OCI-LY7 (cell line): ENCODE measurements around the gene HMGN4. TPM values are rescaled to one million over a fixed set of nuclear protein-coding genes. Genes with fewer than 3 reads are reported as not detected.

Source experiments
- BruUV-seq: library from RNA; stranded (reverse); fragments of 400-500 nt; replicated peaks from 2 replicates; lab custom pipeline; 2021; lab: Mats Ljungman, UMichigan
- CTCF ChIA-PET: fragments of 300-600 bp; sonication (Branson Sonifier 250); formaldehyde crosslinking; loops from one replicate; lab custom pipeline; 2022; ENCODE audit warnings: antibody characterized with exemption; ENCODE audit not compliant: unreplicated experiment; lab: Charles Lee
- POLR2A ChIA-PET: fragments of 300-600 bp; sonication (Branson Sonifier 250); formaldehyde crosslinking; loops from one replicate; lab custom pipeline; 2022; ENCODE audit warnings: antibody characterized with exemption; lab: Charles Lee
- DNase-seq: peaks from one replicate; pipeline ENCODE4 v3.0.0-alpha.2; 2015; ENCODE audit warnings: low spot score
- H2AFZ ChIP-seq: fragments of 200-600 bp; sonication (generic), shearing (Covaris generic); 2 replicates; pipeline ENCODE4 v1.6.1; 2014; ENCODE audit warnings: mild to moderate bottlenecking, antibody characterized with exemption, low read length, moderate library complexity
- H3K27ac ChIP-seq: fragments of 200-600 bp; sonication (generic); 2 replicates; pipeline ENCODE4 v1.5.1; 2014; ENCODE audit warnings: mixed run types, low read depth, mild to moderate bottlenecking, moderate library complexity, low read length, inconsistent platforms; ENCODE audit not compliant: poor library complexity, severe bottlenecking
- H3K36me3 ChIP-seq: fragments of 200-600 bp; sonication (generic); 2 replicates; pipeline ENCODE4 v1.6.1; 2014; ENCODE audit warnings: mild to moderate bottlenecking, antibody characterized with exemption, low read length, moderate library complexity, mixed read lengths; ENCODE audit not compliant: insufficient read depth
- H3K4me1 ChIP-seq: fragments of 200-600 bp; sonication (generic); 2 replicates; pipeline ENCODE4 v1.5.1; 2014; ENCODE audit warnings: mild to moderate bottlenecking, low read length; ENCODE audit not compliant: insufficient read depth, poor library complexity, severe bottlenecking
- H3K4me2 ChIP-seq: fragments of 200-600 bp; sonication (generic); 2 replicates; pipeline ENCODE4 v1.6.1; 2014; ENCODE audit warnings: mild to moderate bottlenecking, low read length
- H3K4me3 ChIP-seq: fragments of 200-600 bp; sonication (generic); 2 replicates; pipeline ENCODE4 v1.5.1; 2014; ENCODE audit warnings: mild to moderate bottlenecking, low read depth, low read length; ENCODE audit not compliant: poor library complexity, severe bottlenecking
- H3K79me2 ChIP-seq: fragments of 200-600 bp; sonication (generic); 2 replicates; pipeline ENCODE4 v1.6.1; 2016; ENCODE audit warnings: low read depth, mild to moderate bottlenecking, low read length, moderate library complexity, mixed read lengths; ENCODE audit not compliant: insufficient read depth
- H3K9me2 ChIP-seq: fragments of 200-600 bp; sonication (generic); 2 replicates; pipeline ENCODE4 v1.6.1; 2016; ENCODE audit warnings: mild to moderate bottlenecking, low read length, mixed read lengths; ENCODE audit not compliant: insufficient read depth
- H3K9me3 ChIP-seq: fragments of 200-600 bp; sonication (generic); 2 replicates; pipeline ENCODE4 v1.6.1; 2014; ENCODE audit warnings: mild to moderate bottlenecking, mixed run types, low read length, mixed read lengths
- H4K20me1 ChIP-seq: fragments of 200-600 bp; sonication (generic); 2 replicates; pipeline ENCODE4 v1.6.1; 2014; ENCODE audit warnings: mild to moderate bottlenecking, antibody characterized with exemption, low read length, moderate library complexity, mixed read lengths; ENCODE audit not compliant: insufficient read depth
- CTCF ChIP-seq: fragments of 200-600 bp; sonication (generic); conservative IDR thresholded peaks from 2 replicates; pipeline ENCODE4 v1.5.1; 2014; ENCODE audit warnings: mild to moderate bottlenecking, antibody characterized with exemption, low read length, moderate library complexity, mixed read lengths
- EZH2phosphoT487 ChIP-seq: fragments of 200-600 bp; sonication (generic); IDR thresholded peaks from 2 replicates; pipeline ENCODE4 v1.6.1; 2018; ENCODE audit warnings: low read depth, borderline replicate concordance, mild to moderate bottlenecking, mixed run types, antibody characterized with exemption, low read length, moderate library complexity, mixed read lengths
- intact Hi-C: fragments of 100-400 bp; cut with micrococcal nuclease; formaldehyde crosslinking; loops from one replicate; pipeline ENCODE4 v1.10.0; 2022; ENCODE audit not compliant: unreplicated experiment
- total RNA-seq, 2 experiments: library from RNA; depleted of rRNA in 1 of 2; stranded (reverse); fragments of >200 nt in 1 of 2; shearing (Covaris generic) in 1 of 2; gene quantifications; 2 replicates each; pipeline ENCODE4 v1.2.3, GENCODE V29; 2014 to 2022

HMGN4 gene
- total RNA-seq, 2 experiments from 2014 or later, result 104 to 113 TPM

GRCh38 chr6:26554697-26555504, 16.7 kb downstream of the HMGN4 start:
- H3K4me2 ChIP-seq, result peak overlapping the region; percentile 98
- H3K4me3 ChIP-seq, result peak overlapping the region; percentile 80
- H3K27ac ChIP-seq, result peak overlapping the region; percentile 91
- no peaks in the 10 kb centered on the region for H4K20me1 ChIP-seq
- H3K36me3 ChIP-seq, result no peaks in the 10 kb centered on the region
- H3K9me2 ChIP-seq, result no peaks in the 10 kb centered on the region
- ChIA-PET POLR2A (interaction anchor here (0.7 to 3.9 kb wide), 7 partner anchors 18 to 232 kb away, joined by 3 to 24 read pairs (median 4); partner anchors contain the start of gene HMGN4), CTCF (interaction anchor here (0.5 kb wide), 1 partner anchor 241 kb away, joined by 3 read pairs; no protein-coding TSS in a partner anchor)
- H3K9me3 ChIP-seq, result no peaks in the 10 kb centered on the region
- no TSS peak for BruUV-seq
- intact Hi-C loops, result loop anchor here (1.0 to 10.0 kb wide), 5 partner anchors 13 to 920 kb away; partner anchors contain the start of gene ZNF184
- peaks cover 55% of the 10 kb centered on the region for H3K4me1 ChIP-seq
- peak; percentile 87 for DNase-seq
- H3K79me2 ChIP-seq, result no peaks in the 10 kb centered on the region
- H2AFZ ChIP-seq, result peak overlapping the region; percentile 82
- TF ChIP-seq CTCF (no peak), EZH2phosphoT487 (no peak)

GRCh38 chr6:26555505-26556262, 17.5 kb downstream of the HMGN4 start:
- peak overlapping the region; percentile 91 for H3K27ac ChIP-seq
- H3K79me2 ChIP-seq, result no peaks in the 10 kb centered on the region
- TF ChIP-seq EZH2phosphoT487 (no peak), CTCF (no peak)
- peak overlapping the region; percentile 82 for H2AFZ ChIP-seq
- DNase-seq, result peak; percentile 82
- peak overlapping the region; percentile 80 for H3K4me3 ChIP-seq
- no peaks in the 10 kb centered on the region for H4K20me1 ChIP-seq
- CTCF ChIA-PET, result no interaction called here
- H3K4me1 ChIP-seq, result peaks cover 48% of the 10 kb centered on the region
- no peaks in the 10 kb centered on the region for H3K36me3 ChIP-seq
- peak overlapping the region; percentile 98 for H3K4me2 ChIP-seq
- intact Hi-C loops, result loop anchor here (1.0 to 10.0 kb wide), 3 partner anchors 13 to 919 kb away; partner anchors contain the start of gene ZNF184
- H3K9me2 ChIP-seq, result no peaks in the 10 kb centered on the region
- no TSS peak for BruUV-seq
- H3K9me3 ChIP-seq, result no peaks in the 10 kb centered on the region
- POLR2A ChIA-PET, result interaction anchor here (0.6 to 3.9 kb wide), 10 partner anchors 12 to 1838 kb away, joined by 3 to 24 read pairs (median 4); partner anchors contain the start of gene HMGN4
